SK-N-SH treated with all-trans-retinoic acid at 6 μM for 48 hours (cell line): ENCODE results near the gene BACH2.

ENCODE experiments used
- ARNTL ChIP-seq: fragments of 450-650 bp; formaldehyde crosslinking; IDR thresholded peaks from 2 replicates; pipeline ENCODE4 v1.5.0; 2020; ENCODE audit warnings: low read depth, mild to moderate bottlenecking, moderate library complexity, borderline replicate concordance
- BACH2 ChIP-seq: fragments of 250-450 bp; sonication (Bioruptor Pico); IDR thresholded peaks from 2 replicates; pipeline ENCODE4 v1.9.0; 2021; ENCODE audit warnings: mild to moderate bottlenecking, borderline replicate concordance
- ESRRG ChIP-seq: fragments of 250-450 bp; sonication (Bioruptor Pico); IDR thresholded peaks from 2 replicates; pipeline ENCODE4 v1.6.1; 2021; ENCODE audit warnings: mild to moderate bottlenecking
- GLIS3 ChIP-seq: fragments of 250-450 bp; sonication (Bioruptor Pico); IDR thresholded peaks from 2 replicates; pipeline ENCODE4 v1.5.0; 2020; ENCODE audit warnings: mild to moderate bottlenecking, moderate library complexity
- RARB ChIP-seq: fragments of 250-450 bp; sonication (Bioruptor Pico); IDR thresholded peaks from 2 replicates; pipeline ENCODE4 v1.8.0; 2021; ENCODE audit warnings: mild to moderate bottlenecking, moderate library complexity
- SNAI2 ChIP-seq: fragments of 250-450 bp; sonication (Bioruptor Pico); IDR thresholded peaks from 2 replicates; pipeline ENCODE4 v1.5.0; 2020; ENCODE audit warnings: mild to moderate bottlenecking, moderate library complexity
- TOX ChIP-seq: fragments of 250-450 bp; sonication (Bioruptor Pico); IDR thresholded peaks from 2 replicates; pipeline ENCODE4 v1.8.0; 2021; ENCODE audit warnings: mild to moderate bottlenecking, moderate library complexity, borderline replicate concordance
- ZC3H10 ChIP-seq: fragments of 250-450 bp; sonication (Bioruptor Pico); IDR thresholded peaks from 2 replicates; pipeline ENCODE4 v1.5.1; 2021; ENCODE audit warnings: mild to moderate bottlenecking, moderate library complexity
- ZFP30 ChIP-seq: fragments of 450-650 bp; formaldehyde crosslinking; IDR thresholded peaks from 2 replicates; pipeline ENCODE4 v1.5.0; 2022; ENCODE audit warnings: mild to moderate bottlenecking, moderate library complexity
- ZNF565 ChIP-seq: fragments of 450-650 bp; formaldehyde crosslinking; conservative IDR thresholded peaks from 2 replicates; pipeline ENCODE4 v1.5.0; 2020; ENCODE audit warnings: low read depth, mild to moderate bottlenecking, moderate library complexity
- ZNF70 ChIP-seq: fragments of 450-650 bp; formaldehyde crosslinking; IDR thresholded peaks from 2 replicates; pipeline ENCODE4 v1.5.0; 2020; ENCODE audit warnings: mild to moderate bottlenecking, moderate library complexity
- ZNF8 ChIP-seq: fragments of 450-650 bp; formaldehyde crosslinking; IDR thresholded peaks from 2 replicates; pipeline ENCODE4 v1.5.0; 2020; ENCODE audit warnings: mild to moderate bottlenecking, moderate library complexity
- TF ChIP-seq, protein P1 (sequence below): fragments of 250-450 bp; sonication (Bioruptor Pico); IDR thresholded peaks from 2 replicates; pipeline ENCODE4 v1.8.0; 2020; ENCODE audit warnings: mild to moderate bottlenecking, moderate library complexity, borderline replicate concordance

GRCh38 chr6:90088009-90088408 is 208.6 kb downstream of the BACH2 start:
- TF ChIP-seq ESRRG (CRISPR knock-in tag) (no peak), ARNTL (CRISPR knock-in tag) (no peak), ZNF565 (CRISPR knock-in tag) (no peak), ZNF70 (no peak), ZNF8 (CRISPR knock-in tag) (no peak), BACH2 (CRISPR knock-in tag) (no peak), GLIS3 (CRISPR knock-in tag) (no peak), ZFP30 (CRISPR knock-in tag) (no peak), RARB (CRISPR knock-in tag) (no peak), SNAI2 (no peak), TOX (CRISPR knock-in tag) (no peak), ZC3H10 (CRISPR knock-in tag) (no peak)
- TF ChIP-seq, protein P1, sequence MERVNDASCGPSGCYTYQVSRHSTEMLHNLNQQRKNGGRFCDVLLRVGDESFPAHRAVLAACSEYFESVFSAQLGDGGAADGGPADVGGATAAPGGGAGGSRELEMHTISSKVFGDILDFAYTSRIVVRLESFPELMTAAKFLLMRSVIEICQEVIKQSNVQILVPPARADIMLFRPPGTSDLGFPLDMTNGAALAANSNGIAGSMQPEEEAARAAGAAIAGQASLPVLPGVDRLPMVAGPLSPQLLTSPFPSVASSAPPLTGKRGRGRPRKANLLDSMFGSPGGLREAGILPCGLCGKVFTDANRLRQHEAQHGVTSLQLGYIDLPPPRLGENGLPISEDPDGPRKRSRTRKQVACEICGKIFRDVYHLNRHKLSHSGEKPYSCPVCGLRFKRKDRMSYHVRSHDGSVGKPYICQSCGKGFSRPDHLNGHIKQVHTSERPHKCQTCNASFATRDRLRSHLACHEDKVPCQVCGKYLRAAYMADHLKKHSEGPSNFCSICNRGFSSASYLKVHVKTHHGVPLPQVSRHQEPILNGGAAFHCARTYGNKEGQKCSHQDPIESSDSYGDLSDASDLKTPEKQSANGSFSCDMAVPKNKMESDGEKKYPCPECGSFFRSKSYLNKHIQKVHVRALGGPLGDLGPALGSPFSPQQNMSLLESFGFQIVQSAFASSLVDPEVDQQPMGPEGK (CRISPR knock-in tag) = no peak
